Activated naive CD8-positive, alpha-beta T cell (primary cell): Measurements from ENCODE around the gene FRMPD4.
"Not testable (repeated sequence)": the region's sequence is repeated elsewhere in the genome, so short reads cannot be mapped to it uniquely, and the experiment has no call there.

Experiments used
- H3K27ac Mint-ChIP-seq: one replicate; pipeline ENCODE4 v1.8.0; 2021; ENCODE audit warnings: mixed read lengths
- H3K27me3 Mint-ChIP-seq: one replicate; pipeline ENCODE4 v1.8.0; 2021; ENCODE audit warnings: mixed read lengths
- H3K36me3 Mint-ChIP-seq: one replicate; pipeline ENCODE4 v1.8.0; 2021; ENCODE audit warnings: mixed read lengths
- H3K4me1 Mint-ChIP-seq: one replicate; pipeline ENCODE4 v1.8.0; 2021; ENCODE audit warnings: low read depth, mixed read lengths
- H3K4me3 Mint-ChIP-seq: one replicate; pipeline ENCODE4 v1.8.0; 2021; ENCODE audit warnings: mild to moderate bottlenecking, mixed read lengths
- H3K9me3 Mint-ChIP-seq: one replicate; pipeline ENCODE4 v1.8.0; 2021; ENCODE audit warnings: low read depth, mixed read lengths

FRMPD4 gene

GRCh38 chrX:12497832-12498591 lies 359.7 kb downstream of the FRMPD4 start:
- H3K4me1 Mint-ChIP-seq = no peaks in the 10 kb centered on the region
- H3K36me3 Mint-ChIP-seq = no peaks in the 10 kb centered on the region
- H3K27ac Mint-ChIP-seq = no peak overlapping the region
- no peaks in the 10 kb centered on the region for H3K27me3 Mint-ChIP-seq
- H3K9me3 Mint-ChIP-seq = no peaks in the 10 kb centered on the region
- no peak overlapping the region for H3K4me3 Mint-ChIP-seq

- Mint-ChIP-seq H3K27me3 (no peaks in the 10 kb centered on the region), H3K4me3 (no peak overlapping the region), H3K27ac (no peak overlapping the region), H3K36me3 (no peaks in the 10 kb centered on the region), H3K9me3 (no peaks in the 10 kb centered on the region), H3K4me1 (no peaks in the 10 kb centered on the region)
Observed at GRCh38 chrX:12505127-12505526, 366.9 kb downstream of the FRMPD4 start.

- H3K27ac Mint-ChIP-seq, H3K4me1 Mint-ChIP-seq, H3K36me3 Mint-ChIP-seq, H3K27me3 Mint-ChIP-seq, H3K4me3 Mint-ChIP-seq: not testable (repeated sequence)
- H3K9me3 Mint-ChIP-seq = peaks cover 15% of the 10 kb centered on the region
Observed at GRCh38 chrX:12515384-12515783, 377.1 kb downstream of the FRMPD4 start.

- no peaks in the 10 kb centered on the region for H3K9me3 Mint-ChIP-seq
- H3K4me1 Mint-ChIP-seq = no peaks in the 10 kb centered on the region
- no peak overlapping the region for H3K4me3 Mint-ChIP-seq
- H3K27ac Mint-ChIP-seq = no peak overlapping the region
- H3K27me3 Mint-ChIP-seq = peaks cover 3% of the 10 kb centered on the region
- H3K36me3 Mint-ChIP-seq = no peaks in the 10 kb centered on the region
Observed at GRCh38 chrX:12526306-12526705, 388.0 kb downstream of the FRMPD4 start.

- H3K27me3 Mint-ChIP-seq, H3K36me3 Mint-ChIP-seq, H3K4me3 Mint-ChIP-seq, H3K9me3 Mint-ChIP-seq, H3K27ac Mint-ChIP-seq, H3K4me1 Mint-ChIP-seq: not testable (repeated sequence)
Observed at GRCh38 chrX:12538096-12538495, 399.8 kb downstream of the FRMPD4 start.

GRCh38 chrX:12542251-12542650 lies 404.0 kb downstream of the FRMPD4 start:
- H3K4me1 Mint-ChIP-seq, H3K36me3 Mint-ChIP-seq: not testable (repeated sequence)

GRCh38 chrX:12548341-12548740 lies 410.1 kb downstream of the FRMPD4 start:
- Mint-ChIP-seq H3K4me1 (no peaks in the 10 kb centered on the region), H3K36me3 (no peaks in the 10 kb centered on the region), H3K27me3 (no peaks in the 10 kb centered on the region), H3K4me3 (no peak overlapping the region), H3K9me3 (no peaks in the 10 kb centered on the region), H3K27ac (no peak overlapping the region)

More at GRCh38 chrX:12542251-12542650, 404.0 kb downstream of the FRMPD4 start:
- H3K9me3 Mint-ChIP-seq, H3K4me3 Mint-ChIP-seq, H3K27ac Mint-ChIP-seq, H3K27me3 Mint-ChIP-seq: not testable (repeated sequence)

GRCh38 chrX:12548746-12549145 lies 410.5 kb downstream of the FRMPD4 start:
- Mint-ChIP-seq H3K27me3 (no peaks in the 10 kb centered on the region), H3K36me3 (no peaks in the 10 kb centered on the region), H3K27ac (no peak overlapping the region), H3K4me3 (no peak overlapping the region), H3K4me1 (no peaks in the 10 kb centered on the region), H3K9me3 (no peaks in the 10 kb centered on the region)

GRCh38 chrX:12554206-12554605 lies 415.9 kb downstream of the FRMPD4 start:
- H3K4me3 Mint-ChIP-seq = no peak overlapping the region
- H3K27ac Mint-ChIP-seq = no peak overlapping the region
- no peaks in the 10 kb centered on the region for H3K36me3 Mint-ChIP-seq
- H3K9me3 Mint-ChIP-seq = no peaks in the 10 kb centered on the region
- no peaks in the 10 kb centered on the region for H3K4me1 Mint-ChIP-seq
- H3K27me3 Mint-ChIP-seq = no peaks in the 10 kb centered on the region

- H3K27me3 Mint-ChIP-seq = no peaks in the 10 kb centered on the region
- no peaks in the 10 kb centered on the region for H3K9me3 Mint-ChIP-seq
- H3K36me3 Mint-ChIP-seq = no peaks in the 10 kb centered on the region
- H3K4me3 Mint-ChIP-seq = no peak overlapping the region
- H3K4me1 Mint-ChIP-seq = no peaks in the 10 kb centered on the region
- H3K27ac Mint-ChIP-seq = no peak overlapping the region
Observed at GRCh38 chrX:12563121-12563520, 424.8 kb downstream of the FRMPD4 start.

- Mint-ChIP-seq H3K27ac (no peak overlapping the region), H3K36me3 (no peaks in the 10 kb centered on the region), H3K4me1 (no peaks in the 10 kb centered on the region), H3K27me3 (no peaks in the 10 kb centered on the region), H3K4me3 (no peak overlapping the region), H3K9me3 (no peaks in the 10 kb centered on the region)
Observed at GRCh38 chrX:12564221-12564620, 425.9 kb downstream of the FRMPD4 start.

- no peaks in the 10 kb centered on the region for H3K4me1 Mint-ChIP-seq
- H3K4me3 Mint-ChIP-seq = no peak overlapping the region
Observed at GRCh38 chrX:12567857-12568256, 429.6 kb downstream of the FRMPD4 start.

GRCh38 chrX:12570859-12571501 lies 432.7 kb downstream of the FRMPD4 start:
- H3K36me3 Mint-ChIP-seq = no peaks in the 10 kb centered on the region
- no peak overlapping the region for H3K27ac Mint-ChIP-seq
- H3K9me3 Mint-ChIP-seq = no peaks in the 10 kb centered on the region

More at GRCh38 chrX:12567857-12568256, 429.6 kb downstream of the FRMPD4 start:
- H3K27ac Mint-ChIP-seq = no peak overlapping the region
- H3K36me3 Mint-ChIP-seq = no peaks in the 10 kb centered on the region
- H3K27me3 Mint-ChIP-seq = no peaks in the 10 kb centered on the region
- H3K9me3 Mint-ChIP-seq = no peaks in the 10 kb centered on the region

GRCh38 chrX:12579311-12579710 lies 441.0 kb downstream of the FRMPD4 start:
- Mint-ChIP-seq H3K4me3 (no peak overlapping the region), H3K27ac (no peak overlapping the region), H3K27me3 (peaks cover 4% of the 10 kb centered on the region), H3K36me3 (no peaks in the 10 kb centered on the region), H3K9me3 (no peaks in the 10 kb centered on the region), H3K4me1 (no peaks in the 10 kb centered on the region)

More at GRCh38 chrX:12570859-12571501, 432.7 kb downstream of the FRMPD4 start:
- no peaks in the 10 kb centered on the region for H3K4me1 Mint-ChIP-seq
- H3K4me3 Mint-ChIP-seq = no peak overlapping the region
- H3K27me3 Mint-ChIP-seq = peaks cover 2% of the 10 kb centered on the region

- Mint-ChIP-seq H3K4me1 (no peaks in the 10 kb centered on the region), H3K27ac (no peak overlapping the region), H3K36me3 (no peaks in the 10 kb centered on the region), H3K9me3 (no peaks in the 10 kb centered on the region), H3K4me3 (no peak overlapping the region), H3K27me3 (peaks cover 2% of the 10 kb centered on the region)
Observed at GRCh38 chrX:12580548-12580947, 442.3 kb downstream of the FRMPD4 start.

GRCh38 chrX:12581546-12581945 lies 443.3 kb downstream of the FRMPD4 start:
- H3K4me3 Mint-ChIP-seq = no peak overlapping the region
- no peaks in the 10 kb centered on the region for H3K36me3 Mint-ChIP-seq
- no peak overlapping the region for H3K27ac Mint-ChIP-seq
- H3K9me3 Mint-ChIP-seq = no peaks in the 10 kb centered on the region
- H3K4me1 Mint-ChIP-seq = no peaks in the 10 kb centered on the region
- peaks cover 2% of the 10 kb centered on the region for H3K27me3 Mint-ChIP-seq
